GM12801 (cell line): ENCODE measurements around the gene ANXA2.

Experiments used
- TF ChIP-seq, protein P1 (sequence below): IDR thresholded peaks from one replicate; pipeline ENCODE4 v1.5.1; 2011; ENCODE audit warnings: control low read depth; ENCODE audit not compliant: insufficient read length; ENCODE audit errors: extremely low read depth

ANXA2 gene

DNA sequence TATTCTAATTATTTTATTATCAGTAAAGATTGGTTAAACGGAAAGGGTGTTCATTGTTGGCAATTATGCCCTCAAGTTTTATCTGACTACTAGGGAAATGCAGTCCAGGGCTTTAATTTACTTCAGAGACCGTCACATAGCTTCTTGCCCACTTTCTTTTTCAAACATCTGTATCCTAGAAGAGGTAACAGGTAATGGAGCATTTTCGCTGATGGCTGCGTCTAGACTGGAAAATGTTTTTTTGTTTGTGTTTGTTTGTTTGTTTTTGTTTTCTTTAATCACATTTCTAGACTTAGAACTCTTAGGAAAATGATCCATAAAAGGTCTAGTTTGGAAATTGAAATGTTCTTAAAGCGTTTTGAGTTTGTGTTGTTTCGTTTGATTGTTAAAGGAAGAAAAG, 71.4 kb downstream of the ANXA2 start:
- TF ChIP-seq, protein P1, sequence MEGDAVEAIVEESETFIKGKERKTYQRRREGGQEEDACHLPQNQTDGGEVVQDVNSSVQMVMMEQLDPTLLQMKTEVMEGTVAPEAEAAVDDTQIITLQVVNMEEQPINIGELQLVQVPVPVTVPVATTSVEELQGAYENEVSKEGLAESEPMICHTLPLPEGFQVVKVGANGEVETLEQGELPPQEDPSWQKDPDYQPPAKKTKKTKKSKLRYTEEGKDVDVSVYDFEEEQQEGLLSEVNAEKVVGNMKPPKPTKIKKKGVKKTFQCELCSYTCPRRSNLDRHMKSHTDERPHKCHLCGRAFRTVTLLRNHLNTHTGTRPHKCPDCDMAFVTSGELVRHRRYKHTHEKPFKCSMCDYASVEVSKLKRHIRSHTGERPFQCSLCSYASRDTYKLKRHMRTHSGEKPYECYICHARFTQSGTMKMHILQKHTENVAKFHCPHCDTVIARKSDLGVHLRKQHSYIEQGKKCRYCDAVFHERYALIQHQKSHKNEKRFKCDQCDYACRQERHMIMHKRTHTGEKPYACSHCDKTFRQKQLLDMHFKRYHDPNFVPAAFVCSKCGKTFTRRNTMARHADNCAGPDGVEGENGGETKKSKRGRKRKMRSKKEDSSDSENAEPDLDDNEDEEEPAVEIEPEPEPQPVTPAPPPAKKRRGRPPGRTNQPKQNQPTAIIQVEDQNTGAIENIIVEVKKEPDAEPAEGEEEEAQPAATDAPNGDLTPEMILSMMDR, result no peak

DNA sequence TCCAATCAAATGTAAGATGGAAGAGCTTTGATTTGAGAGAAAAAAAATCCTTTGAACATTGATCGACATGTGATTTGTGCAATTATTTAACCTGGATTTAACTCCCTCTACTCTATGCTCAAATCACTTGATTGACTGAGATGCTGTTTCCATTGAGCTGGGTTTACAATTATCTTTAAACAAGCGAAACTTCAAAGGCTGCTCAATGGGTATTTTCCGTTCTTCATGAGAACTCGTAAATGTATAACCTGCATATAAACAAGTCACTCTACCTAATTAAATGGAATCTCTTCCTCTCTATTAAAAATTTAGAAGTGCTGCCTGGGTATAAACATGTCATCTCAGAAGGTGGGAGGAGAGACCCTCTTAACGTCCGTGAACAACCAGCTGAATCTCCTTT, 71.9 kb downstream of the ANXA2 start:
- TF ChIP-seq, protein P1, result no peak

DNA sequence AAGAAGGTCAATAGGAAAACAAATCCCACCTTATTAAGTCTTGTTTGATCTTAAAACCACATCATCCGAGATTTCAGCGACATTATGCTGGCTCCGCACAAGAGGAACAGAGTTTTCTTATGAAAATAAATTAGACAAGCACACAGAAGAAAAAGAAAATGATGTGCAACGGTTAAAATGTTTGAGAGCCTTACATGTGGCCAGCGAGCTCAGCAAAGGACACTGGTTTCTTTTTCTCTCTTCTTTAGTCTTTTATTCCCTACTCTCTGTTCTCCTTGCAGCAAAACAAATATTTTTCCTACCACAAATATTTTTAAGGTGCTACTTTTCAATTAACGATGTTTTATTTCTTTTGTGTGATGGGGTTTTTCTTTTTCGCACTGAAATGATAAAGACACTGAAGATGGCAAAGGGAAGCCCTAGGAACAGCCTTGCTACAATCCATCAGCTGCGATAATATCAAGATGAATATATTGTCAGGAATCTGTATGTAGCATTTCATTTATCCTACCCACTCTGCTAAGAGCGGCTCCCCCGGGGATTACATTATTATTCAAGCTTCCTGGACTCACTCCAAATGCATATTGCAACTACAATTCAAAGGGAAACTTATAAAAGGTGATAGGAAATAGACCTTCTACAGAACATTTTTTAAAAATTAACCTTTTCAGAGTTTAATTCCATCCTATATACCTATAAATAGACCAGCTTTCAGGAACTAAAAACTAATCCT, 72.9 kb downstream of the ANXA2 start:
- TF ChIP-seq, protein P1, result no peak

- TF ChIP-seq, protein P1, result no peak
Measured at GRCh38 chr15:60323322-60323721, 74.5 kb downstream of the ANXA2 start.

DNA sequence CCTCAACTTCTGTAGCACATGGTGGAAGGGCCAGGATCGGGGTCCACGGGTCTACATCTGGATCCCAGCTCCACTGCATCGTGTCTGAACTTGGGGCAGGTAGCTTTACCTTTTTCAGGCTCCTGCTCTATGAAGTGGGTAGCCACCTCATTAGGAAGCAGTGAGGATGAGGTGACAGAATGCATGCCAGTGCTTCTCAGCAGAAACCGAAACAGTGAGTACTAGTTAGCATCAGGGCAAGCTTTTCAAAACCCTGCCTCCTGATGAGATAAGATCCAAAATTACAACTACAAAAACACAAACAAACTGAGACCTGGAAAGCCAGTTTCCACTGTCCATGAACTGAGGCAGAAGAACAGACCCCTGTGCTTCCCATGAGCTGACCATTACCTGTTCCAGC, 77.4 kb downstream of the ANXA2 start:
- TF ChIP-seq, protein P1, result no peak

- TF ChIP-seq, protein P1, result no peak
Measured at GRCh38 chr15:60318216-60318867, 79.4 kb downstream of the ANXA2 start.

DNA sequence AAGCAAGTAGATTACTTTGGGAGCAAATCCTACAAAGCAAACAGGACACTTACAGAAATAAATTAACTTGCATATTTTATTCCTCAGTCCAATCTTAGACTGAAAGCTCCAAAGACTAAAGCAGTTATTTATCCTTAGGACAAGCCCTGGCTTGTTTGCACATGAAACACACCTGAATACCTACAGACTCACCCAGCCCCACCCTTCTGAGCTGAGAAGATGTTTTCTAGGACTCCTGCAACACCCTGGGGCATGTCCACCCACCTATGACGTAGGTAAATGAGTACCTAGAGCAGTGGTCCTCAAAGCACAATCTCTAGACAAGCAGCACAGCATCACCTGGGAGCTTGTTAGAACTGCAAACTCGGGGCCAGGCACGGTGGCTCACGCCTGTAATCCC, 80.8 kb downstream of the ANXA2 start:
- TF ChIP-seq, protein P1, result no peak
